Measurements from ENCODE around the gene MYRFL.

DNA sequence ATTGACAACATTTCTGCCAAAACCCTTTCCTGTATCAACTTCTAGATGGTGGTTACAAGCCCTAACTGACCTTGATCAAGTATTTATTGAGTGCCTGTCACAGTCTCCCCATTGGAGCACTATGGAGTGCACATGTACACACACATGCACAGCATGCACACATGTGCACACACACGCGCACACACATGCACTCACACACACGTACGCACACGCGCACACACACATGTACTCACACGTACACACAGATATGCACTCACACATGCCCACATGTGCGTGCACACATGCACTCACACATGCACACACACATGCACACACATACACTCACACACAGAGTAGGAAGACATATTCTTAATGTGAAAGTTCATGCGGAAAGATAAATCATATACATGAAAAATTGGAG, 43.7 kb downstream of the MYRFL start:
- TF ChIP-seq E2F5 (CRISPR knock-in tag; IDR thresholded peaks at IDR 0.05) (no peak), ATF1 (CRISPR knock-in tag; IDR thresholded peaks at IDR 0.05) (no peak), USF2 (CRISPR knock-in tag; IDR thresholded peaks at IDR 0.05) (no peak), SP1 (CRISPR knock-in tag; conservative IDR thresholded peaks at IDR 0.05) (no peak), STAT6 (CRISPR knock-in tag; conservative IDR thresholded peaks at IDR 0.05; ENCODE audit: low read depth) (no peak), KAT7 (CRISPR knock-in tag; IDR thresholded peaks at IDR 0.05; ENCODE audit: borderline replicate concordance) (no peak), FOXP1 (CRISPR knock-in tag; IDR thresholded peaks at IDR 0.05; ENCODE audit: borderline replicate concordance) (no peak), CREB1 (CRISPR knock-in tag; IDR thresholded peaks at IDR 0.05) (no peak), HMGA2 (CRISPR knock-in tag; IDR thresholded peaks at IDR 0.05) (no peak)

All from WTC11 (cell line).